ENCODE measurements around the gene TNFAIP6.

Gene TNFAIP6

GRCh38 chr2:151326554-151326953 is 30.8 kb upstream of the TNFAIP6 start:
- H3K4me3 ChIP-seq (ENCODE audit: low read length), result no peak overlapping the region
- H3K4me1 ChIP-seq (ENCODE audit: low read length), result no peaks in the 10 kb centered on the region
- no peaks in the 10 kb centered on the region for H3K27me3 ChIP-seq (ENCODE audit: low read depth, low read length)
- H3K9me3 ChIP-seq (ENCODE audit: insufficient read depth, low read length), result no peaks in the 10 kb centered on the region
- H2AFZ ChIP-seq (ENCODE audit: low read depth, low read length), result no peak overlapping the region
- H3K4me2 ChIP-seq (ENCODE audit: low read length), result no peak overlapping the region
- TF ChIP-seq EZH2phosphoT487 (IDR thresholded peaks at IDR 0.05; ENCODE audit: low read depth), result no peak
- TF ChIP-seq, protein P1, sequence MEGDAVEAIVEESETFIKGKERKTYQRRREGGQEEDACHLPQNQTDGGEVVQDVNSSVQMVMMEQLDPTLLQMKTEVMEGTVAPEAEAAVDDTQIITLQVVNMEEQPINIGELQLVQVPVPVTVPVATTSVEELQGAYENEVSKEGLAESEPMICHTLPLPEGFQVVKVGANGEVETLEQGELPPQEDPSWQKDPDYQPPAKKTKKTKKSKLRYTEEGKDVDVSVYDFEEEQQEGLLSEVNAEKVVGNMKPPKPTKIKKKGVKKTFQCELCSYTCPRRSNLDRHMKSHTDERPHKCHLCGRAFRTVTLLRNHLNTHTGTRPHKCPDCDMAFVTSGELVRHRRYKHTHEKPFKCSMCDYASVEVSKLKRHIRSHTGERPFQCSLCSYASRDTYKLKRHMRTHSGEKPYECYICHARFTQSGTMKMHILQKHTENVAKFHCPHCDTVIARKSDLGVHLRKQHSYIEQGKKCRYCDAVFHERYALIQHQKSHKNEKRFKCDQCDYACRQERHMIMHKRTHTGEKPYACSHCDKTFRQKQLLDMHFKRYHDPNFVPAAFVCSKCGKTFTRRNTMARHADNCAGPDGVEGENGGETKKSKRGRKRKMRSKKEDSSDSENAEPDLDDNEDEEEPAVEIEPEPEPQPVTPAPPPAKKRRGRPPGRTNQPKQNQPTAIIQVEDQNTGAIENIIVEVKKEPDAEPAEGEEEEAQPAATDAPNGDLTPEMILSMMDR (IDR thresholded peaks at IDR 0.05; ENCODE audit: low read depth, low read length), result no peak
- H3K27ac ChIP-seq (ENCODE audit: low read length), result no peak overlapping the region
- H3K36me3 ChIP-seq (replicated peaks; ENCODE audit: low read depth, low read length), result no peaks in the 10 kb centered on the region
- H3K9ac ChIP-seq (ENCODE audit: low read length), result no peak overlapping the region
- no peaks in the 10 kb centered on the region for H3K79me2 ChIP-seq (ENCODE audit: low read length)
- no peaks in the 10 kb centered on the region for H4K20me1 ChIP-seq (ENCODE audit: insufficient read depth, low read length)

DNA sequence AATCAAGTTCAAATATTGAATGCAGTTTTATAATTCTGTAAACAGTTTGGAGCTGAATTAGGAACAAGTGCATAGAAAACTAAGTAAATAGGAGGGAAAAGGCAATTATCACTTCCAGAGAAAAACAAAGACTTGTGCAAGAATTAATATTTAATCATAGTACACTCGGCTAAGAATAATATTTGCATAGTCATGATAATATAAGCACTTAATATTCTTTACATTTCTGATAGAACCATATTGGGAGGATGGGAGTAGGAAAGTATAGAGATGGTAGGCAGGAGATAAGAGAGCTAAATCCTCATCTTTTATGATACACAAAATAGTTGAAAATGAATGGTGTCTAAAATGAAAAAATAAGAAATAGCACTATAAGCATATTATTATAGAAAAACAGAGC is 27.4 kb upstream of the TNFAIP6 start:
- no peaks in the 10 kb centered on the region for H3K27me3 ChIP-seq (ENCODE audit: low read depth, low read length)
- no peak for TF ChIP-seq EZH2phosphoT487 (IDR thresholded peaks at IDR 0.05; ENCODE audit: low read depth)
- TF ChIP-seq, protein P1 (IDR thresholded peaks at IDR 0.05; ENCODE audit: low read depth, low read length), result no peak

DNA sequence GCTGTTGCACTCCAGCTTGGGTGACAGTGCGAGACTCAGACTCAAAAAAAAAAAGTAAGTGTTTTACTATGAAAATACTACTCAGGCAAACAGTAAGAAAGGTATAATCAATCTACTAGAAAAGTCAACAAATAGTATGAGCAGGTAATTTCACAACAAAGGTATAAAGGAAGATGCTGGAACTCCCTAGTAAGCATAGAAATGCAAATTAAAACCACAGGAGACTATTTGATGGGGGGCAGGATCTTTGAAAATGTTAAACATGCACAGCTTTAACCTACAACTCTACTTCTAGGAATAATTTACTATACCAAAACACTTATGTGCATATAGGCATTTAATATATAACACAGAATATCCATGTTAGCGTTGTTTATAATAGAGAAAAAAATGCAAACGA is 24.3 kb upstream of the TNFAIP6 start:
- Histone ChIP-seq H3K9ac (ENCODE audit: low read length) (no peak overlapping the region), H3K36me3 (replicated peaks; ENCODE audit: low read depth, low read length) (no peaks in the 10 kb centered on the region), H2AFZ (ENCODE audit: low read depth, low read length) (no peak overlapping the region), H3K4me1 (ENCODE audit: low read length) (no peaks in the 10 kb centered on the region), H3K27me3 (ENCODE audit: low read depth, low read length) (no peaks in the 10 kb centered on the region), H3K4me2 (ENCODE audit: low read length) (no peak overlapping the region), H4K20me1 (ENCODE audit: insufficient read depth, low read length) (no peaks in the 10 kb centered on the region), H3K4me3 (ENCODE audit: low read length) (no peak overlapping the region), H3K27ac (ENCODE audit: low read length) (no peak overlapping the region), H3K79me2 (ENCODE audit: low read length) (no peaks in the 10 kb centered on the region), H3K9me3 (ENCODE audit: insufficient read depth, low read length) (no peaks in the 10 kb centered on the region)
- TF ChIP-seq, protein P1 (IDR thresholded peaks at IDR 0.05; ENCODE audit: low read depth, low read length), result no peak
- no peak for TF ChIP-seq EZH2phosphoT487 (IDR thresholded peaks at IDR 0.05; ENCODE audit: low read depth)

More for the DNA sequence above, 27.4 kb upstream of the TNFAIP6 start:
- no peak overlapping the region for H3K4me3 ChIP-seq (ENCODE audit: low read length)
- no peaks in the 10 kb centered on the region for H3K36me3 ChIP-seq (replicated peaks; ENCODE audit: low read depth, low read length)
- H3K27ac ChIP-seq (ENCODE audit: low read length), result no peak overlapping the region
- no peak overlapping the region for H3K9ac ChIP-seq (ENCODE audit: low read length)
- no peak overlapping the region for H2AFZ ChIP-seq (ENCODE audit: low read depth, low read length)
- no peaks in the 10 kb centered on the region for H4K20me1 ChIP-seq (ENCODE audit: insufficient read depth, low read length)
- H3K79me2 ChIP-seq (ENCODE audit: low read length), result no peaks in the 10 kb centered on the region
- no peaks in the 10 kb centered on the region for H3K9me3 ChIP-seq (ENCODE audit: insufficient read depth, low read length)
- no peaks in the 10 kb centered on the region for H3K4me1 ChIP-seq (ENCODE audit: low read length)
- no peak overlapping the region for H3K4me2 ChIP-seq (ENCODE audit: low read length)

GRCh38 chr2:151334082-151334815 is 23.1 kb upstream of the TNFAIP6 start:
- no peak overlapping the region for H3K27ac ChIP-seq (ENCODE audit: low read length)
- H3K9me3 ChIP-seq (ENCODE audit: insufficient read depth, low read length), result no peaks in the 10 kb centered on the region
- TF ChIP-seq, protein P1 (IDR thresholded peaks at IDR 0.05; ENCODE audit: low read depth, low read length), result no peak
- TF ChIP-seq EZH2phosphoT487 (IDR thresholded peaks at IDR 0.05; ENCODE audit: low read depth), result no peak
- H3K79me2 ChIP-seq (ENCODE audit: low read length), result no peaks in the 10 kb centered on the region
- H2AFZ ChIP-seq (ENCODE audit: low read depth, low read length), result no peak overlapping the region
- no peak overlapping the region for H3K4me3 ChIP-seq (ENCODE audit: low read length)
- H3K9ac ChIP-seq (ENCODE audit: low read length), result no peak overlapping the region
- H4K20me1 ChIP-seq (ENCODE audit: insufficient read depth, low read length), result no peaks in the 10 kb centered on the region
- H3K27me3 ChIP-seq (ENCODE audit: low read depth, low read length), result no peaks in the 10 kb centered on the region
- H3K4me1 ChIP-seq (ENCODE audit: low read length), result no peaks in the 10 kb centered on the region
- H3K36me3 ChIP-seq (replicated peaks; ENCODE audit: low read depth, low read length), result no peaks in the 10 kb centered on the region
- H3K4me2 ChIP-seq (ENCODE audit: low read length), result no peak overlapping the region

Measured in OCI-LY3 (cell line).